ENCODE data around the gene TSPAN1. TPM values are rescaled to one million over a fixed set of nuclear protein-coding genes. Genes with fewer than 3 reads are reported as not detected.

TSPAN1 gene
- 1.5 to 3.8 TPM (median 2.6 TPM) in 5 replicates for total RNA-seq (2022; extraction: Qiagen RNA extraction)

GRCh38 chr1:46174448-46175231, at the start of gene TSPAN1:
TSS of gene TSPAN1 (plus strand) at chr1:46175087. CDS start at chr1:46181108, 6,021 bp downstream.

GRCh38 chr1:46132529-46133180, 42.2 kb upstream of the TSPAN1 start, which contains the start of gene PIK3R3:
TSS of gene PIK3R3 (minus strand) at chr1:46132629. CDS start at chr1:46131952, 677 bp downstream.

GRCh38 chr1:46176211-46176865, 1.5 kb downstream of the TSPAN1 start, which contains the start of gene P3R3URF:
TSS of gene P3R3URF (minus strand) at chr1:46176488. CDS start at chr1:46176471, 17 bp downstream.

GRCh38 chr1:46197964-46198811, 23.3 kb downstream of the TSPAN1 start, which contains the start of gene POMGNT1:
TSS of gene POMGNT1 (minus strand) at chr1:46198434. CDS start at chr1:46197821, 613 bp downstream.

Other genes with a start within 250 kb of the TSPAN1 start
- gene PIK3R3, start 42.5 kb upstream of the TSPAN1 start, total RNA-seq (2022; extraction: Qiagen RNA extraction), result 1.3 to 2.0 TPM (median 1.5 TPM) in 5 replicates
- not detected in 5 replicates for gene P3R3URF, start 1.4 kb downstream of the TSPAN1 start, total RNA-seq (2022; extraction: Qiagen RNA extraction)
- 38.0 to 45.8 TPM (median 41.7 TPM) in 5 replicates for gene POMGNT1, start 23.3 kb downstream of the TSPAN1 start, total RNA-seq (2022; extraction: Qiagen RNA extraction)
- gene LURAP1, start 28.2 kb downstream of the TSPAN1 start, total RNA-seq (2022; extraction: Qiagen RNA extraction), result not detected in 5 replicates
- gene RAD54L, start 72.7 kb downstream of the TSPAN1 start, total RNA-seq (2022; extraction: Qiagen RNA extraction), result 9.5 to 11.5 TPM (median 11.1 TPM) in 5 replicates
- gene LRRC41, start 128.5 kb downstream of the TSPAN1 start, total RNA-seq (2022; extraction: Qiagen RNA extraction), result 36.6 to 42.8 TPM (median 41.8 TPM) in 5 replicates
- gene UQCRH, start 128.6 kb downstream of the TSPAN1 start, total RNA-seq (2022; extraction: Qiagen RNA extraction), result 383 to 522 TPM (median 404 TPM) in 5 replicates
- 11.1 to 14.3 TPM (median 12.9 TPM) in 5 replicates for gene NSUN4, start 165.7 kb downstream of the TSPAN1 start, total RNA-seq (2022; extraction: Qiagen RNA extraction)
- gene FAAH, start 219.2 kb downstream of the TSPAN1 start, total RNA-seq (2022; extraction: Qiagen RNA extraction), result 0.46 to 1.1 TPM (median 0.62 TPM) in 5 replicates